HepG2 (cell line): Measurements from ENCODE around the gene MINDY3. TPM values are rescaled to one million over a fixed set of nuclear protein-coding genes. Genes with fewer than 3 reads are reported as not detected.

Source experiments
- ARNTL ChIP-seq: sonication (generic); formaldehyde crosslinking; IDR thresholded peaks from 2 replicates; pipeline ENCODE4 v1.4.0; 2020; ENCODE audit warnings: mild to moderate bottlenecking, missing genetic modification reagents
- ERF ChIP-seq: IDR thresholded peaks from 2 replicates; pipeline ENCODE4 v1.6.1; 2018; ENCODE audit warnings: missing biosample characterization, missing genetic modification reagents
- HOXA3 ChIP-seq: sonication (generic); formaldehyde crosslinking; IDR thresholded peaks from 2 replicates; pipeline ENCODE4 v1.5.0; 2020; ENCODE audit warnings: missing genetic modification reagents
- PCBP2 ChIP-seq: fragments of 200-400 bp; formaldehyde crosslinking; optimal IDR thresholded peaks from 2 replicates; pipeline ENCODE3; 2018; ENCODE audit warnings: low read length, low read depth; ENCODE audit not compliant: poor library complexity, severe bottlenecking
- RARG ChIP-seq: sonication (generic); formaldehyde crosslinking; IDR thresholded peaks from 2 replicates; pipeline ENCODE4 v1.4.0; 2020; ENCODE audit warnings: low read depth, mild to moderate bottlenecking, missing genetic modification reagents
- SAP130 ChIP-seq: IDR thresholded peaks from 2 replicates; pipeline ENCODE4 v1.6.1; 2016; ENCODE audit warnings: low read depth
- ZBTB38 ChIP-seq: sonication (generic); formaldehyde crosslinking; IDR thresholded peaks from 2 replicates; pipeline ENCODE4 v1.5.1; 2020; ENCODE audit warnings: mild to moderate bottlenecking, missing genetic modification reagents
- ZNF343 ChIP-seq: sonication (generic); formaldehyde crosslinking; IDR thresholded peaks from 2 replicates; pipeline ENCODE4 v1.4.0; 2020; ENCODE audit warnings: mild to moderate bottlenecking, missing genetic modification reagents
- ZNF501 ChIP-seq: sonication (generic); formaldehyde crosslinking; IDR thresholded peaks from 2 replicates; pipeline ENCODE4 v1.5.1; 2020; ENCODE audit warnings: mild to moderate bottlenecking, moderate library complexity, missing genetic modification reagents
- ZNF678 ChIP-seq: sonication (generic); formaldehyde crosslinking; IDR thresholded peaks from 2 replicates; pipeline ENCODE4 v1.4.0; 2020; ENCODE audit warnings: mild to moderate bottlenecking, missing genetic modification reagents
- ZNF768 ChIP-seq: sonication (generic); formaldehyde crosslinking; IDR thresholded peaks from 2 replicates; pipeline ENCODE4 v1.4.0; 2020; ENCODE audit warnings: missing genetic modification reagents
- ZSCAN29 ChIP-seq: sonication (generic); formaldehyde crosslinking; conservative IDR thresholded peaks from 2 replicates; pipeline ENCODE4 v1.4.0; 2020; ENCODE audit warnings: mild to moderate bottlenecking, missing genetic modification reagents
- polyA plus RNA-seq, 8 experiments: library from polyadenylated mRNA; depleted of rRNA in 3 of 8; stranded (reverse) in 7 of 8; unstranded in 1 of 8; fragments of >200 nt; fragmentation: Illumina TruSeq in 4 of 8; extraction: Trizol in 4 of 8; gene quantifications; 2 replicates each; pipeline versions ENCODE4 v1.2.1 to v1.2.3, GENCODE V29; 2011 to 2016; ENCODE audit warnings: low read depth in 4 of 8, missing spikeins in 1 of 8, mixed read lengths in 1 of 8; ENCODE audit not compliant: insufficient read depth in 1 of 8
- total RNA-seq, 5 experiments: library from RNA; depleted of rRNA; stranded (reverse); fragments of >200 nt; fragmentation: Illumina TruSeq; extraction: Trizol; gene quantifications; 2 replicates each; pipeline ENCODE4 v1.2.3, GENCODE V29; 2016; ENCODE audit warnings: low read depth in 1 of 5
- TF ChIP-seq, protein P1 (sequence below): sonication (generic); formaldehyde crosslinking; IDR thresholded peaks from 2 replicates; pipeline ENCODE4 v1.5.0; 2020; ENCODE audit warnings: mild to moderate bottlenecking, missing genetic modification reagents, moderate library complexity
- TF ChIP-seq, protein P2 (sequence below): sonication (generic); formaldehyde crosslinking; IDR thresholded peaks from 2 replicates; pipeline ENCODE4 v1.5.1; 2020; ENCODE audit warnings: missing genetic modification reagents, mild to moderate bottlenecking, borderline replicate concordance
- TF ChIP-seq, protein P3 (sequence below): sonication (generic); formaldehyde crosslinking; IDR thresholded peaks from 2 replicates; pipeline ENCODE4 v1.4.0; 2020; ENCODE audit warnings: missing genetic modification reagents, borderline replicate concordance
- TF ChIP-seq, protein P4 (sequence below): sonication (generic); formaldehyde crosslinking; IDR thresholded peaks from 2 replicates; pipeline ENCODE4 v1.4.0; 2020; ENCODE audit warnings: mild to moderate bottlenecking, missing genetic modification reagents
- TF ChIP-seq, protein P5 (sequence below): IDR thresholded peaks from 2 replicates; pipeline ENCODE4 v1.6.1; 2016

The MINDY3 gene
- total and polyA plus RNA-seq, 2 of the 13 experiments (the other 11 are each of a cell fraction or from before 2014, with no cell fraction given) = 6.4 to 17.5 TPM

DNA sequence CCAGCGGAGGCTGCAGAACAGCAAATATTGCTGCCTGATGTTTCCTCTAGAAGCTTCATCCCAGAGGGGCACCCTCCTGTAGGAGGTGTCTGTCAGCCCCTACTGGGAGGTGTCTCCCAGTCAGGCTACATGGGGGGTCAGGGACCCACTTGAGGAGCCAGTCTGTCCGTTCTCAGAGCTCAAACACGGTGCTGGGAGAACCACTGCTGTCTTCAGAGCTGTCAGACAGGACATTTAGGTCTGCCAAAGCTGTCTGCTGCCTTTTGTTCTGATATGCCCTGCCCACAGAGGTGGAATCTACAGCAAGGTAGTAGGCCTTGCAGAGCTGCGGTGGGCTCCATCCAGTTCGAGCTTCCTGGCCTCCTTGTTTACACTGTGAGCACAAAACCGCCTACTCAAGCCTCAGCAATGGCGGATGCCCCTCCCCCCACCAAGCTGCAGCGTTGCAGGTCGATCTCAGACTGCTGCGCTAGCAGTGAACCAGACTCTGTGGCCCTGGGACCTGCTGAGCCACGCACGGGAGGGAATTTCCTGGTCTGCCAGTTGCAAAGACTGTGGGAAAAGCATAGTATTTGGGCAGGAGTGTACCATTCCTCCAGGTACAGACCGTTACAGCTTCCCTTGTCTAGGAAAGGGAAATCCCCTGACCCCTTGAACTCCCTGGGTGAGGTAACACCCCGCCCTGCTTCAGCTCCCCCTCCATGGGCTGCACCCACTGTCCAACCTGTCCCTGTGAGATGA lies 17.7 kb upstream of the MINDY3 start (continued):
- TF ChIP-seq, protein P1, sequence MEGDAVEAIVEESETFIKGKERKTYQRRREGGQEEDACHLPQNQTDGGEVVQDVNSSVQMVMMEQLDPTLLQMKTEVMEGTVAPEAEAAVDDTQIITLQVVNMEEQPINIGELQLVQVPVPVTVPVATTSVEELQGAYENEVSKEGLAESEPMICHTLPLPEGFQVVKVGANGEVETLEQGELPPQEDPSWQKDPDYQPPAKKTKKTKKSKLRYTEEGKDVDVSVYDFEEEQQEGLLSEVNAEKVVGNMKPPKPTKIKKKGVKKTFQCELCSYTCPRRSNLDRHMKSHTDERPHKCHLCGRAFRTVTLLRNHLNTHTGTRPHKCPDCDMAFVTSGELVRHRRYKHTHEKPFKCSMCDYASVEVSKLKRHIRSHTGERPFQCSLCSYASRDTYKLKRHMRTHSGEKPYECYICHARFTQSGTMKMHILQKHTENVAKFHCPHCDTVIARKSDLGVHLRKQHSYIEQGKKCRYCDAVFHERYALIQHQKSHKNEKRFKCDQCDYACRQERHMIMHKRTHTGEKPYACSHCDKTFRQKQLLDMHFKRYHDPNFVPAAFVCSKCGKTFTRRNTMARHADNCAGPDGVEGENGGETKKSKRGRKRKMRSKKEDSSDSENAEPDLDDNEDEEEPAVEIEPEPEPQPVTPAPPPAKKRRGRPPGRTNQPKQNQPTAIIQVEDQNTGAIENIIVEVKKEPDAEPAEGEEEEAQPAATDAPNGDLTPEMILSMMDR (CRISPR knock-in tag) = no peak
- TF ChIP-seq ZNF678 (CRISPR knock-in tag) (no peak), ZNF501 (CRISPR knock-in tag) (peak; percentile 47; the same call in 1 of the 2 replicates), PCBP2 (no peak), ZBTB38 (peak; percentile 19; the same call in 1 of the 2 replicates), ZNF343 (CRISPR knock-in tag) (no peak), SAP130 (peak; percentile 45; the same call in 1 of the 2 replicates), ZNF768 (CRISPR knock-in tag) (peak; percentile 17; the same call in 1 of the 2 replicates), HOXA3 (peak; percentile 63; the same call in 1 of the 2 replicates), ZSCAN29 (CRISPR knock-in tag) (0 out of 2 replicates have a peak, but pooled peaks have one; percentile 26), ARNTL (CRISPR knock-in tag) (0 out of 2 replicates have a peak, but pooled peaks have one; percentile 31), ERF (CRISPR knock-in tag) (no peak), RARG (CRISPR knock-in tag) (no peak)
- TF ChIP-seq, protein P2, sequence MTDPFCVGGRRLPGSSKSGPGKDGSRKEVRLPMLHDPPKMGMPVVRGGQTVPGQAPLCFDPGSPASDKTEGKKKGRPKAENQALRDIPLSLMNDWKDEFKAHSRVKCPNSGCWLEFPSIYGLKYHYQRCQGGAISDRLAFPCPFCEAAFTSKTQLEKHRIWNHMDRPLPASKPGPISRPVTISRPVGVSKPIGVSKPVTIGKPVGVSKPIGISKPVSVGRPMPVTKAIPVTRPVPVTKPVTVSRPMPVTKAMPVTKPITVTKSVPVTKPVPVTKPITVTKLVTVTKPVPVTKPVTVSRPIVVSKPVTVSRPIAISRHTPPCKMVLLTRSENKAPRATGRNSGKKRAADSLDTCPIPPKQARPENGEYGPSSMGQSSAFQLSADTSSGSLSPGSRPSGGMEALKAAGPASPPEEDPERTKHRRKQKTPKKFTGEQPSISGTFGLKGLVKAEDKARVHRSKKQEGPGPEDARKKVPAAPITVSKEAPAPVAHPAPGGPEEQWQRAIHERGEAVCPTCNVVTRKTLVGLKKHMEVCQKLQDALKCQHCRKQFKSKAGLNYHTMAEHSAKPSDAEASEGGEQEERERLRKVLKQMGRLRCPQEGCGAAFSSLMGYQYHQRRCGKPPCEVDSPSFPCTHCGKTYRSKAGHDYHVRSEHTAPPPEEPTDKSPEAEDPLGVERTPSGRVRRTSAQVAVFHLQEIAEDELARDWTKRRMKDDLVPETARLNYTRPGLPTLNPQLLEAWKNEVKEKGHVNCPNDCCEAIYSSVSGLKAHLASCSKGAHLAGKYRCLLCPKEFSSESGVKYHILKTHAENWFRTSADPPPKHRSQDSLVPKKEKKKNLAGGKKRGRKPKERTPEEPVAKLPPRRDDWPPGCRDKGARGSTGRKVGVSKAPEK (CRISPR knock-in tag) = peak; percentile 47; the same call in 1 of the 2 replicates
- TF ChIP-seq, protein P3, sequence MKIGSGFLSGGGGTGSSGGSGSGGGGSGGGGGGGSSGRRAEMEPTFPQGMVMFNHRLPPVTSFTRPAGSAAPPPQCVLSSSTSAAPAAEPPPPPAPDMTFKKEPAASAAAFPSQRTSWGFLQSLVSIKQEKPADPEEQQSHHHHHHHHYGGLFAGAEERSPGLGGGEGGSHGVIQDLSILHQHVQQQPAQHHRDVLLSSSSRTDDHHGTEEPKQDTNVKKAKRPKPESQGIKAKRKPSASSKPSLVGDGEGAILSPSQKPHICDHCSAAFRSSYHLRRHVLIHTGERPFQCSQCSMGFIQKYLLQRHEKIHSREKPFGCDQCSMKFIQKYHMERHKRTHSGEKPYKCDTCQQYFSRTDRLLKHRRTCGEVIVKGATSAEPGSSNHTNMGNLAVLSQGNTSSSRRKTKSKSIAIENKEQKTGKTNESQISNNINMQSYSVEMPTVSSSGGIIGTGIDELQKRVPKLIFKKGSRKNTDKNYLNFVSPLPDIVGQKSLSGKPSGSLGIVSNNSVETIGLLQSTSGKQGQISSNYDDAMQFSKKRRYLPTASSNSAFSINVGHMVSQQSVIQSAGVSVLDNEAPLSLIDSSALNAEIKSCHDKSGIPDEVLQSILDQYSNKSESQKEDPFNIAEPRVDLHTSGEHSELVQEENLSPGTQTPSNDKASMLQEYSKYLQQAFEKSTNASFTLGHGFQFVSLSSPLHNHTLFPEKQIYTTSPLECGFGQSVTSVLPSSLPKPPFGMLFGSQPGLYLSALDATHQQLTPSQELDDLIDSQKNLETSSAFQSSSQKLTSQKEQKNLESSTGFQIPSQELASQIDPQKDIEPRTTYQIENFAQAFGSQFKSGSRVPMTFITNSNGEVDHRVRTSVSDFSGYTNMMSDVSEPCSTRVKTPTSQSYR = peak; percentile 99
- TF ChIP-seq, protein P4, sequence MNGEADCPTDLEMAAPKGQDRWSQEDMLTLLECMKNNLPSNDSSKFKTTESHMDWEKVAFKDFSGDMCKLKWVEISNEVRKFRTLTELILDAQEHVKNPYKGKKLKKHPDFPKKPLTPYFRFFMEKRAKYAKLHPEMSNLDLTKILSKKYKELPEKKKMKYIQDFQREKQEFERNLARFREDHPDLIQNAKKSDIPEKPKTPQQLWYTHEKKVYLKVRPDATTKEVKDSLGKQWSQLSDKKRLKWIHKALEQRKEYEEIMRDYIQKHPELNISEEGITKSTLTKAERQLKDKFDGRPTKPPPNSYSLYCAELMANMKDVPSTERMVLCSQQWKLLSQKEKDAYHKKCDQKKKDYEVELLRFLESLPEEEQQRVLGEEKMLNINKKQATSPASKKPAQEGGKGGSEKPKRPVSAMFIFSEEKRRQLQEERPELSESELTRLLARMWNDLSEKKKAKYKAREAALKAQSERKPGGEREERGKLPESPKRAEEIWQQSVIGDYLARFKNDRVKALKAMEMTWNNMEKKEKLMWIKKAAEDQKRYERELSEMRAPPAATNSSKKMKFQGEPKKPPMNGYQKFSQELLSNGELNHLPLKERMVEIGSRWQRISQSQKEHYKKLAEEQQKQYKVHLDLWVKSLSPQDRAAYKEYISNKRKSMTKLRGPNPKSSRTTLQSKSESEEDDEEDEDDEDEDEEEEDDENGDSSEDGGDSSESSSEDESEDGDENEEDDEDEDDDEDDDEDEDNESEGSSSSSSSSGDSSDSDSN (CRISPR knock-in tag) = peak; percentile 45; the same call in 1 of the 2 replicates
- TF ChIP-seq, protein P5, sequence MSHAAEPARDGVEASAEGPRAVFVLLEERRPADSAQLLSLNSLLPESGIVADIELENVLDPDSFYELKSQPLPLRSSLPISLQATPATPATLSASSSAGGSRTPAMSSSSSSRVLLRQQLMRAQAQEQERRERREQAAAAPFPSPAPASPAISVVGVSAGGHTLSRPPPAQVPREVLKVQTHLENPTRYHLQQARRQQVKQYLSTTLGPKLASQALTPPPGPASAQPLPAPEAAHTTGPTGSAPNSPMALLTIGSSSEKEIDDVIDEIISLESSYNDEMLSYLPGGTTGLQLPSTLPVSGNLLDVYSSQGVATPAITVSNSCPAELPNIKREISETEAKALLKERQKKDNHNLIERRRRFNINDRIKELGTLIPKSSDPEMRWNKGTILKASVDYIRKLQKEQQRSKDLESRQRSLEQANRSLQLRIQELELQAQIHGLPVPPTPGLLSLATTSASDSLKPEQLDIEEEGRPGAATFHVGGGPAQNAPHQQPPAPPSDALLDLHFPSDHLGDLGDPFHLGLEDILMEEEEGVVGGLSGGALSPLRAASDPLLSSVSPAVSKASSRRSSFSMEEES = no peak
